OCI-LY1 (cell line): ENCODE measurements around the gene C2CD4D.
A peak's percentile ranks its signal among the peaks of the same experiment; 100 is the strongest.

Experiments used
- H2AFZ ChIP-seq: fragments of 200-600 bp; sonication (generic), shearing (Covaris generic); 2 replicates; pipeline ENCODE4 v1.6.0; 2014; ENCODE audit warnings: antibody characterized with exemption, mild to moderate bottlenecking, low read length
- H3F3A ChIP-seq: fragments of 200-600 bp; sonication (generic), shearing (Covaris generic); 2 replicates; pipeline ENCODE4 v1.6.0; 2014; ENCODE audit warnings: mild to moderate bottlenecking, antibody characterized with exemption, low read length, moderate library complexity; ENCODE audit not compliant: insufficient read depth
- H3K27ac ChIP-seq: fragments of 200-600 bp; sonication (generic); 2 replicates; pipeline ENCODE4 v1.5.1; 2014; ENCODE audit warnings: low read length, mixed run types, mild to moderate bottlenecking, low read depth; ENCODE audit not compliant: poor library complexity, severe bottlenecking
- H3K27me3 ChIP-seq: fragments of 200-600 bp; sonication (generic); 2 replicates; pipeline ENCODE4 v1.6.0; 2014; ENCODE audit warnings: antibody characterized with exemption, mild to moderate bottlenecking, low read length, moderate library complexity; ENCODE audit not compliant: insufficient read depth
- H3K36me3 ChIP-seq: fragments of 200-600 bp; sonication (generic); 2 replicates; pipeline ENCODE4 v1.6.1; 2014; ENCODE audit warnings: mild to moderate bottlenecking, antibody characterized with exemption, low read length, moderate library complexity, mixed read lengths; ENCODE audit not compliant: insufficient read depth
- H3K4me1 ChIP-seq: fragments of 200-600 bp; sonication (generic); 2 replicates; pipeline ENCODE4 v1.5.1; 2014; ENCODE audit warnings: mild to moderate bottlenecking, low read length, moderate library complexity; ENCODE audit not compliant: insufficient read depth, severe bottlenecking
- H3K4me2 ChIP-seq: fragments of 200-600 bp; sonication (generic), shearing (Covaris generic); 2 replicates; pipeline ENCODE4 v1.6.1; 2014; ENCODE audit warnings: low read length
- H3K4me3 ChIP-seq: fragments of 200-600 bp; sonication (generic); 2 replicates; pipeline ENCODE4 v1.5.1; 2014; ENCODE audit warnings: low read length, low read depth, mild to moderate bottlenecking, mixed read lengths; ENCODE audit not compliant: poor library complexity, severe bottlenecking
- H3K79me2 ChIP-seq: fragments of 200-600 bp; shearing (Covaris generic); 2 replicates; pipeline ENCODE4 v1.6.1; 2016; ENCODE audit warnings: mixed run types, low read length, mixed read lengths; ENCODE audit not compliant: insufficient read depth
- H3K9ac ChIP-seq: fragments of 200-600 bp; sonication (generic), shearing (Covaris generic); 2 replicates; pipeline ENCODE4 v1.6.1; 2014; ENCODE audit warnings: mild to moderate bottlenecking, low read length, mixed read lengths
- H3K9me2 ChIP-seq: fragments of 200-600 bp; sonication (generic), shearing (Covaris generic); 2 replicates; pipeline ENCODE4 v1.6.1; 2014; ENCODE audit warnings: low read depth, mild to moderate bottlenecking, low read length, mixed read lengths
- H3K9me3 ChIP-seq: fragments of 200-600 bp; shearing (Covaris generic); 2 replicates; pipeline ENCODE4 v1.6.1; 2014; ENCODE audit warnings: low read length, mixed read lengths
- H4K20me1 ChIP-seq: fragments of 200-600 bp; sonication (generic), shearing (Covaris generic); 2 replicates; pipeline ENCODE4 v1.6.0; 2016; ENCODE audit warnings: mild to moderate bottlenecking, low read length; ENCODE audit not compliant: insufficient read depth
- CTCF ChIP-seq: fragments of 200-600 bp; sonication (generic), shearing (Covaris generic); IDR thresholded peaks from 2 replicates; pipeline ENCODE4 v1.5.1; 2017; ENCODE audit warnings: mild to moderate bottlenecking, antibody characterized with exemption, low read length, moderate library complexity, mixed read lengths
- EZH2 ChIP-seq: fragments of 200-600 bp; sonication (generic), shearing (Covaris generic); IDR thresholded peaks from 2 replicates; pipeline ENCODE4 v1.8.0; 2017; ENCODE audit warnings: borderline replicate concordance, mixed run types, mild to moderate bottlenecking, antibody characterized with exemption, low read length, moderate library complexity, mixed read lengths

C2CD4D gene

GRCh38 chr1:151841141-151841540 is 1.5 kb upstream of the C2CD4D start:
- no peak overlapping the region for H3K4me2 ChIP-seq
- no peaks in the 10 kb centered on the region for H4K20me1 ChIP-seq
- H3K4me1 ChIP-seq, result peaks cover 34% of the 10 kb centered on the region
- no peaks in the 10 kb centered on the region for H3K9me2 ChIP-seq
- no peak overlapping the region for H3K4me3 ChIP-seq
- no peak for TF ChIP-seq CTCF
- no peak for TF ChIP-seq EZH2
- H3K27me3 ChIP-seq, result 0 out of 2 replicates have a peak, but pooled peaks cover 11% of the 10 kb centered on the region
- H3K79me2 ChIP-seq, result no peaks in the 10 kb centered on the region
- no peaks in the 10 kb centered on the region for H3F3A ChIP-seq
- H2AFZ ChIP-seq, result no peak overlapping the region
- no peak overlapping the region for H3K9ac ChIP-seq
- H3K27ac ChIP-seq, result no peak overlapping the region
- no peaks in the 10 kb centered on the region for H3K36me3 ChIP-seq
- no peaks in the 10 kb centered on the region for H3K9me3 ChIP-seq

DNA sequence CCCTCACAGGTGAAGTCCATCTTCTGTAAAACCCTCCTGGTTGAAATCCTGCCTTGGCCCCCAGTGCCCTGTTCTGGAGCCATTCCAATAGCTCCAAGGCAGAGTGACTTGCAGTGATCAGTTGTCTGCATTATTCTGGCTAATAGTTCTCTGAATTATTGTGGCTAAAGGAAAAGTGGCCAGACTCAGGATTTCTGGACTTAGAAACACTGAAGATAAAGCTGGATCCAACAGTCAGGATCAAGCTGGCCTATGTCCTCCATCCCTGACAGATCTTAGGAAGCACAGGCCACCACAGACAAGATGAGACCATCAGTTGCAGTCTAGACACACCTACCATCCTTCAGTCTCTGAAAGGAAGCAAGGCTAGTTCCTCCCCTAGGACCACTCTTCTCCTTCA is 801 bp upstream of the C2CD4D start:
- Histone ChIP-seq H3K4me3 (no peak overlapping the region), H3K9ac (no peak overlapping the region), H3K27me3 (0 out of 2 replicates have a peak, but pooled peaks cover 11% of the 10 kb centered on the region), H3K9me3 (no peaks in the 10 kb centered on the region), H3K36me3 (no peaks in the 10 kb centered on the region), H3K27ac (no peak overlapping the region), H3K4me1 (peaks cover 32% of the 10 kb centered on the region), H3F3A (no peaks in the 10 kb centered on the region), H3K9me2 (no peaks in the 10 kb centered on the region), H2AFZ (no peak overlapping the region), H3K79me2 (no peaks in the 10 kb centered on the region), H3K4me2 (no peak overlapping the region), H4K20me1 (no peaks in the 10 kb centered on the region)
- TF ChIP-seq CTCF (no peak), EZH2 (no peak)

- Histone ChIP-seq H3K9ac (no peak overlapping the region; the same call in 1 of the 2 replicates), H3K9me3 (no peaks in the 10 kb centered on the region), H3F3A (no peaks in the 10 kb centered on the region), H3K4me2 (peak overlapping the region; percentile 43), H3K36me3 (no peaks in the 10 kb centered on the region), H2AFZ (no peak overlapping the region), H3K4me3 (peak overlapping the region; percentile 41), H3K27me3 (0 out of 2 replicates have a peak, but pooled peaks cover 11% of the 10 kb centered on the region), H3K27ac (no peak overlapping the region), H3K9me2 (no peaks in the 10 kb centered on the region), H4K20me1 (no peaks in the 10 kb centered on the region), H3K4me1 (peaks cover 32% of the 10 kb centered on the region), H3K79me2 (no peaks in the 10 kb centered on the region)
- TF ChIP-seq CTCF (no peak), EZH2 (no peak)
Observed at GRCh38 chr1:151839082-151839412, 573 bp downstream of the C2CD4D start.
